Colonic mucosa (tissue), 4 donors: Measurements from ENCODE around the gene PCNX1. TPM values are rescaled to one million over a fixed set of nuclear protein-coding genes. Genes with fewer than 3 reads are reported as not detected.
"Not testable (repeated sequence)": the region's sequence is repeated elsewhere in the genome, so short reads cannot be mapped to it uniquely, and the experiment has no call there.

Source experiments
- DNase-seq: peaks from one replicate; pipeline ENCODE4 v3.0.0-alpha.2; 2020
- H3K27ac ChIP-seq: fragments of 200-600 bp; one replicate; pipeline ENCODE4 v1.8.0; 2021
- H3K27me3 ChIP-seq: fragments of 200-600 bp; one replicate; pipeline ENCODE4 v1.8.0; 2021
- H3K36me3 ChIP-seq: fragments of 200-600 bp; one replicate; pipeline ENCODE4 v1.8.0; 2021
- H3K4me1 ChIP-seq: fragments of 200-600 bp; one replicate; pipeline ENCODE4 v1.8.0; 2021; ENCODE audit warnings: mild to moderate bottlenecking
- H3K4me3 ChIP-seq: fragments of 200-600 bp; one replicate; pipeline ENCODE4 v1.8.0; 2021
- H3K9ac ChIP-seq, 2 donors: one replicate each; pipeline ENCODE4 v1.7.0; 2013; ENCODE audit warnings: control low read depth in 2 of 2, low read depth in 2 of 2, low read length in 2 of 2
- H3K9me3 ChIP-seq: fragments of 200-600 bp; one replicate; pipeline ENCODE4 v1.8.0; 2021
- CTCF ChIP-seq: fragments of 200-600 bp; IDR thresholded peaks from one replicate; pipeline ENCODE4 v1.8.0; 2022; ENCODE audit warnings: antibody characterized with exemption, mild to moderate bottlenecking
- intact Hi-C: fragments of 100-400 bp; cut with DNase I; formaldehyde crosslinking; loops from one replicate; pipeline ENCODE4 v1.14.1; 2022
- total RNA-seq, 2 donors: library from RNA; stranded (reverse); fragmentation: NEBNext Ultra II Directional in 1 of 2; extraction: Animal tissue kit (Norgen Biotek cat#: 25700) in 1 of 2; gene quantifications; one replicate each; pipeline ENCODE4 v1.2.1, GENCODE V29; 2021
- donor health status: healthy.
- donor health status: DM: no; HTN: no; CAD: no.
- donor health status: DM: no; HTN: no; CAD: no.

Gene PCNX1
- total RNA-seq, 2 donors from 2014 or later = 18.1 to 26.7 TPM

- Histone ChIP-seq H3K4me3 (no peak overlapping the region), H3K9me3 (no peaks in the 10 kb centered on the region), H3K27me3 (no peaks in the 10 kb centered on the region), H3K36me3 (no peaks in the 10 kb centered on the region), H3K9ac (no peak overlapping the region), H3K4me1 (no peaks in the 10 kb centered on the region), H3K27ac (no peak overlapping the region)
- no peak for TF ChIP-seq CTCF
- no peak for DNase-seq
- intact Hi-C loops = loop anchor here (2.0 kb wide), 1 partner anchor 611 kb away; no protein-coding TSS in a partner anchor
These were observed 234.6 kb downstream of the PCNX1 start for GRCh38 chr14:71141701-71142374.

DNA sequence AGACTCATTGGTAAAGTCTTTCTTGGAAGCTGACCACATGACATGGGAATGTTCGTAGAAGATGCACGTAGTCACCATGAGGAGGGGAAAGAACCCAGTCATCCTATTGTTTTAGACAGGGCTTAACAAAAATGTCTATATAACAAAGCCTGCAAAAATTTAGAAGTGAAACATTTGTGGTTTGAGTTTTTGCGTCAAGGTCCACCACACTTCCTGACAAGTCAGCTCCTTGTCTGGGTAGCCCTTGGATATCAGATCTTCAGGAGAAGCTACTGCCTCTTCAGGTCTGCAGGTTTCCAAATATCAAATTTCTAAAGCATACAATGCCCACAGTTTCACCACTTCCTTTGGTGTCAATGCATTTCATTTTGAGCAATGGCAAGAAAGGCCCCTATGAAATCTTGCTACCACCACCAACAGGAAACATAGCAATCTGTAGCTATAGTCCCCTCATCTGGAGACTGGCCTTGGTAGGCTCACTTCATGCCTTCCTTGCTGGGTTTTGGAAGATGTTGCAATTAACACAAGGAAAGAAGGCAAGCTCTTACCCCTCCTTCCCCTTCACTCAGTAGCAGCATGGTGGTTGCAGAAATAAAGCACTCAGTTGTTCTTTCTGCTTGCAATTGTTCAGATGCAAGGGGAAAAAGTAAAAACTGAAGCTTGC lies 235.2 kb downstream of the PCNX1 start:
- H3K36me3 ChIP-seq = no peaks in the 10 kb centered on the region
- no peak overlapping the region for H3K9ac ChIP-seq
- intact Hi-C loops = no loop called here
- DNase-seq = no peak
- H3K27ac ChIP-seq = no peak overlapping the region
- no peaks in the 10 kb centered on the region for H3K4me1 ChIP-seq
- H3K4me3 ChIP-seq = no peak overlapping the region
- H3K27me3 ChIP-seq = no peaks in the 10 kb centered on the region
- no peak for TF ChIP-seq CTCF
- H3K9me3 ChIP-seq = no peaks in the 10 kb centered on the region

DNA sequence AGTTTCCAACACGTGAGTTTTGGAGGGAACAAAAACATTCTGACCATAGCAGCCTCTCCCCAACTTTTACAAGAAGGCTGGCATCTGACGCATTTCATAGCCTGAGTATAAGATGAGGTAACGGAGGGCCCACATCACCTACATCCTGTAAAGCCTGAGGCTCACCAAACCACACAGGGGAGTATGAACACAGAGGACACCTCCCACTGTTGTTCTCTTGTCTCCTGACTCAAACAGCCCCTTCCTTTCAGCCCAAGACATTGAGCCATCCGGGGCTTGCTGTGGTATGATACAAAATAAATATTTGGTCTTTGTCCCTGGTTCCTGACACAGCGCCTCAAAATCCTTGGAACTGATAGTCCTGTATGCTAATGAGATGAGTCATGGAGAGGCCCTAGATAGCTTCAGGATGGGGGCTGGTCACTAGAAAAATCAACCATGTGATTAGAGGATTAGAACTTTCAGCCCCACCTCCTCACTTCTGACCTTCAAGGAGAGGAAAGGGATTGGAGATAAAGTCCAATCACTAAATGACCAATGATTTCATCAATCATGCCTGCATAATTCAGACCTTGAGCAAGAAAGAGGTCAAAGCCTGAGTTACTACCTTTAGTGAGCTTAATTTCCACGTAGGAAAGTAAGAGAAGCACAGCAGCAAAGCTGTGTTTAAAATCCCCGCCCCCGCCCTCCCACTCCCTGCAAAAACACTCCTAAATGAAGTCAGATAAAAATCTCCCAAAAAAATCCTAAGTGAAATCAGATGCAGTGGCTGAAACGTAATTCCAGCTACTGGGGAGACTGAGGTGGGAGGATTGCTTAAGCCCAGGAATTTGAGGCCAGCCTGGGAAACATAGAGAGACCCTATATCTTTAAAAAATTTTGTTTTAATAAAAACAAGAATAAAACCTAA lies 236.4 kb downstream of the PCNX1 start:
- H3K4me1 ChIP-seq = no peaks in the 10 kb centered on the region
- H3K4me3 ChIP-seq = no peak overlapping the region
- DNase-seq = no peak
- TF ChIP-seq CTCF = no peak
- no peak overlapping the region for H3K27ac ChIP-seq
- intact Hi-C loops = no loop called here
- H3K27me3 ChIP-seq = no peaks in the 10 kb centered on the region
- no peaks in the 10 kb centered on the region for H3K9me3 ChIP-seq
- H3K9ac ChIP-seq = no peak overlapping the region
- no peaks in the 10 kb centered on the region for H3K36me3 ChIP-seq

- intact Hi-C loops = not testable (repeated sequence)
These were observed 240.1 kb downstream of the PCNX1 start for GRCh38 chr14:71147335-71147734.

GRCh38 chr14:71148627-71149026 lies 241.4 kb downstream of the PCNX1 start:
- Histone ChIP-seq H3K27me3 (no peaks in the 10 kb centered on the region), H3K36me3 (no peaks in the 10 kb centered on the region), H3K4me1 (no peaks in the 10 kb centered on the region), H3K4me3 (no peak overlapping the region), H3K9me3 (no peaks in the 10 kb centered on the region), H3K27ac (no peak overlapping the region), H3K9ac (no peak overlapping the region)
- intact Hi-C loops = no loop called here
- TF ChIP-seq CTCF = no peak
- DNase-seq = no peak

More at GRCh38 chr14:71147335-71147734, 240.1 kb downstream of the PCNX1 start:
- H3K27me3 ChIP-seq, H3K36me3 ChIP-seq, H3K9ac ChIP-seq, H3K9me3 ChIP-seq, H3K27ac ChIP-seq, H3K4me3 ChIP-seq, DNase-seq, H3K4me1 ChIP-seq: not testable (repeated sequence)
